Transverse colon (tissue), 4 donors: ENCODE data around the gene PRR3. TPM values are rescaled to one million over a fixed set of nuclear protein-coding genes. Genes with fewer than 3 reads are reported as not detected.

Experiments used
- DNase-seq: peaks from one replicate; pipeline ENCODE4 v3.0.0-alpha.2; 2019
- H3K27ac ChIP-seq, 4 donors: fragments of 200-600 bp; sonication (generic); 2 replicates each; pipeline ENCODE4 v1.5.1; 2016 to 2018; ENCODE audit warnings: inconsistent platforms in 4 of 4
- H3K27me3 ChIP-seq: fragments of 200-600 bp; sonication (generic); 2 replicates; pipeline ENCODE4 v1.5.1; 2017; ENCODE audit warnings: inconsistent platforms
- H3K36me3 ChIP-seq, 4 donors: fragments of 200-600 bp; sonication (generic); 2 replicates each; pipeline ENCODE4 v1.5.1; 2017 to 2019; ENCODE audit warnings: inconsistent platforms in 4 of 4
- H3K4me1 ChIP-seq, 4 donors: fragments of 200-600 bp; sonication (generic); 2 replicates each; pipeline ENCODE4 v1.5.1; 2017 to 2020; ENCODE audit warnings: inconsistent platforms in 4 of 4
- H3K4me3 ChIP-seq, 4 donors: fragments of 200-600 bp; sonication (generic); 1 replicate in 1 of 4; 2 replicates in 3 of 4; pipeline versions ENCODE4 v1.5.1 to v1.6.1; 2017 to 2019; ENCODE audit warnings: inconsistent platforms in 4 of 4
- H3K9me3 ChIP-seq, 2 donors: fragments of 200-600 bp; sonication (generic); 2 replicates each; pipeline ENCODE4 v1.5.1; 2017 to 2019; ENCODE audit warnings: inconsistent platforms in 2 of 2
- EP300 ChIP-seq: sonication (generic); formaldehyde crosslinking; IDR thresholded peaks from one replicate; pipeline ENCODE4 v1.6.1; 2017; ENCODE audit warnings: antibody characterized with exemption, low read depth
- POLR2A ChIP-seq: fragments of 450-650 bp; IDR thresholded peaks from one replicate; pipeline ENCODE4 v1.6.1; 2016; ENCODE audit warnings: antibody characterized with exemption, mild to moderate bottlenecking, moderate library complexity
- POLR2AphosphoS5 ChIP-seq, 3 donors: sonication (generic); formaldehyde crosslinking; IDR thresholded peaks; one replicate each; pipeline ENCODE4 v1.6.1; 2016; ENCODE audit warnings: antibody characterized with exemption in 3 of 3
- whole genome bisulfite sequencing, 2 donors: methylation state at CpG; one replicate each; pipeline ENCODE4 v1.1.5; 2018; ENCODE audit warnings: low coverage in 1 of 2; 5-methylcytosine and 5-hydroxymethylcytosine counted together
- in situ Hi-C, 4 donors: fragments of 200-750 bp; cut with MboI; loops; one replicate each; pipeline versions ENCODE4 v1.15.0 to v1.15.1; 2017; ENCODE audit warnings: low sequenced_read_pairs in 3 of 4, low pct_ligation_motif_present in 1 of 4, low pct_unique_long_range_greater_than_20kb in 1 of 4
- intact Hi-C: fragments of 100-400 bp; cut with DNase I; formaldehyde crosslinking; loops from one replicate; pipeline ENCODE4 v1.15.1; 2023; ENCODE audit warnings: low total_unique reads
- total RNA-seq, 4 donors: library from RNA; depleted of rRNA; stranded (reverse); fragments of >200 nt; gene quantifications; one replicate each; pipeline ENCODE4 v1.1.0, GENCODE V29; 2016
- TF ChIP-seq, protein P1 (sequence below), 5 experiments: fragments of 200-600 bp in 3 of 5; fragments of 450-650 bp in 2 of 5; sonication (generic) in 3 of 5; IDR thresholded peaks; 1 replicate in 2 of 5; 2 replicates in 3 of 5; pipeline ENCODE4 v1.5.1; 2016 to 2017; ENCODE audit warnings: antibody characterized with exemption in 5 of 5, inconsistent platforms in 3 of 5, mild to moderate bottlenecking in 2 of 5, moderate library complexity in 1 of 5

PRR3 gene, protein sequence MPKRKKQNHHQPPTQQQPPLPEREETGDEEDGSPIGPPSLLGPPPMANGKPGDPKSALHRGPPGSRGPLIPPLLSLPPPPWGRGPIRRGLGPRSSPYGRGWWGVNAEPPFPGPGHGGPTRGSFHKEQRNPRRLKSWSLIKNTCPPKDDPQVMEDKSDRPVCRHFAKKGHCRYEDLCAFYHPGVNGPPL
- 10 to 100 TPM in 1 of 4 donors, 1 to 10 TPM in 3; 2.2 to 10.1 (median 5.0) TPM for total RNA-seq

DNA sequence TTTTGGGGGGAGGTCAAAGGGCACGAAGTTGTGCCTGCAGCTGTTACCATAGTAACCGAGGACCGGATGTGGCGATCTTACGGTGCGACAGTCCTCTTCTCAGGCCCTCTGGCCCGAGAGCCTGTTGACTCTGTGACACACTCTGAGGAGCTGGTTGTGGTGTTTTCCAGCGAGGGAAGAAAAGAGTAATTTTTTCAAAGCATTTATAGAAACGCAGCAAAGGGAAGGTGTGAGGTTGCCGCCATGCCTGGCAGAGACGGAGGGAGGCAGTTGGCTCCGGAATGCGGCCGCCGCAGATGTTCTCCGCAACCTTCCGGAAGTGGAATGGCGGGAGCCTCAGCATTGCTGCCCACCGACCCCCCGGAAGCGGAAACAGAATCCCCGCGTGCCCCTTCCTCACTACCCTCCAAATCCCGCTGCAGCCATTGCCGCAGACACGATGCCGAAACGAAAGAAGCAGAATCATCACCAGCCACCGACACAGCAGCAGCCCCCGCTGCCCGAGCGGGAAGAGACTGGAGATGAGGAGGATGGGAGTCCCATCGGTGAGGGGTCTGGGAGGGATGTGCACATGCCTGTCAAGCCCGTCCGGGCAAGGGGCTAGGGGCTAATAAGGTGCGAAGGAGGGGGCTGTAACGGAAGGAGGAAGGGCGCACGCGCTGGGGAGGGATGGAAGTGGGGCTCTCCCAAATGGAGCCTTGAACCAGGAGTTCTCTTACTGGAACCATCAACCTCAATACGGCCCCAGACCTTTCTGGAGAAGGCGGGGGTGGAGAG is at the start of gene PRR3:
Gene PRR3 (plus strand): TSS at position 390 of the 777 bp plus-strand sequence. CDS start 50 bp downstream, at position 440.
- H3K4me3 ChIP-seq = peak within 1 kb of the TSS; percentile 74 to 91 (median 84)
- peak; percentile 33 to 64 (median 61) for TF ChIP-seq POLR2AphosphoS5 (IDR thresholded peaks at IDR 0.05)
- peak; percentile 72 for TF ChIP-seq POLR2A
- TF ChIP-seq, protein P1, sequence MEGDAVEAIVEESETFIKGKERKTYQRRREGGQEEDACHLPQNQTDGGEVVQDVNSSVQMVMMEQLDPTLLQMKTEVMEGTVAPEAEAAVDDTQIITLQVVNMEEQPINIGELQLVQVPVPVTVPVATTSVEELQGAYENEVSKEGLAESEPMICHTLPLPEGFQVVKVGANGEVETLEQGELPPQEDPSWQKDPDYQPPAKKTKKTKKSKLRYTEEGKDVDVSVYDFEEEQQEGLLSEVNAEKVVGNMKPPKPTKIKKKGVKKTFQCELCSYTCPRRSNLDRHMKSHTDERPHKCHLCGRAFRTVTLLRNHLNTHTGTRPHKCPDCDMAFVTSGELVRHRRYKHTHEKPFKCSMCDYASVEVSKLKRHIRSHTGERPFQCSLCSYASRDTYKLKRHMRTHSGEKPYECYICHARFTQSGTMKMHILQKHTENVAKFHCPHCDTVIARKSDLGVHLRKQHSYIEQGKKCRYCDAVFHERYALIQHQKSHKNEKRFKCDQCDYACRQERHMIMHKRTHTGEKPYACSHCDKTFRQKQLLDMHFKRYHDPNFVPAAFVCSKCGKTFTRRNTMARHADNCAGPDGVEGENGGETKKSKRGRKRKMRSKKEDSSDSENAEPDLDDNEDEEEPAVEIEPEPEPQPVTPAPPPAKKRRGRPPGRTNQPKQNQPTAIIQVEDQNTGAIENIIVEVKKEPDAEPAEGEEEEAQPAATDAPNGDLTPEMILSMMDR (IDR thresholded peaks at IDR 0.05) = no peak
- TF ChIP-seq EP300 = peak; percentile 20
- in situ Hi-C loops = no loop called here
- peak within 1 kb of the TSS; percentile 96 to 99 (median 98) for H3K27ac ChIP-seq
- H3K27me3 ChIP-seq = no peaks in the 10 kb centered on the region
- WGBS, 2 donors = 0 to 1% methylated on average over 15 to 42 of the region's 42 CpGs
- intact Hi-C loops = no loop called here
- H3K4me1 ChIP-seq = peaks cover 9 to 22% (median 18%) of the 10 kb centered on the region in 4 donors
- peak; percentile 91 for DNase-seq
- H3K36me3 ChIP-seq = peaks cover 0 to 14% (median 0%) of the 10 kb centered on the region in 4 donors
- H3K9me3 ChIP-seq = no peaks in the 10 kb centered on the region

DNA sequence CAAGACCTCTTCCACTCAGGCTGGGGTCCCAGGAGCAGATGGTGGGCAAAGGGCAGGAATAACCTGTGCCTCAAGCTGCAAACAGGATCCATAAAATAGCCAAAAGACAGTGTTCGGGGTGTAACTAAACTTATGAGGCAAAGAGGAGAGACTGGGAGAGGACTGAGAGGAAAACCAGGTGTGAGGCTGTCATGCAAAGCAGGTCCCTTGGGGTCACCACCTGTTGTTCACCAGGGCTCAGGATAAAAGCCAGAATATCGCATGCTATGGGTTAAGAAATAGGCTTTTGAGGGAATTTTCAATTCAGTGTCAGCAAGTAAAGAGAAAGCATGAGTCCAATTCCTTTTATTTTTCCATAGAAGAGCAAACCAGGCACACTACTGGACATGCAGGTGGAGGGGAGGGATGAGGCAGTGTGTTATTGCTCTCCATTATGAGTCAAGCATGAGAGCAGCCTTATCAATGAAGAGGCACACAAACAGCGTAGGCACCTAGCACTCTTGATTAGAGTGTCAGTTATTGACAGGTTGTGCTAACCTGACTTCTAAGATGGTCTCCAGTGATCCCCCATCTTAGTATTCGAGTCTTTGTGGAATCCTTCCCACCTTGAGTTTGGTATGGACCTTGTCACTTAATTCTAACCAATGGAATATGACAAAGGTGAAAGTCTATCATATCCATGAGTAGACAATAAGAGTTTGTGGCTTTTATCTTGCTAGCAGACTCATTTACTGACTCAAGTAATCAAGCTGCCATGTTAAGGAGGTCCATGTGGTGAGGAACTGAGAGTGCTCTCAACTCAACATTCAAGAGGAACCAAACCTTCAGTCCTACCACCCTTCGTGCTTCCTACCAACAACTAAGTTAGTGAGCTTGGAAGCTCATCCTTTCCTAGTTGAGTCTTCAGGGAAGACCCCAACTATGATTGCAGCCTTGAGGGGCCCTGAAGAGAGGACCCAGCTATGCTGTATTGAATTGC is 49.0 kb upstream of the PRR3 start:
- no peaks in the 10 kb centered on the region for H3K9me3 ChIP-seq
- H3K36me3 ChIP-seq = no peaks in the 10 kb centered on the region
- in situ Hi-C loops (no loop called here), intact Hi-C loops (no loop called here)
- 77 to 83% methylated on average over 5 of the region's 5 CpGs for whole genome bisulfite sequencing, 2 donors
- H3K27me3 ChIP-seq = no peaks in the 10 kb centered on the region
- H3K27ac ChIP-seq = peak overlapping the region; percentile 53 to 68 (median 66)
- no peak for TF ChIP-seq POLR2AphosphoS5 (IDR thresholded peaks at IDR 0.05)
- TF ChIP-seq POLR2A = no peak
- TF ChIP-seq, protein P1 (IDR thresholded peaks at IDR 0.05) = no peak
- TF ChIP-seq EP300 = no peak
- no peak for DNase-seq
- no peak overlapping the region for H3K4me3 ChIP-seq
- peaks cover 0 to 12% (median 0%) of the 10 kb centered on the region in 4 donors for H3K4me1 ChIP-seq

DNA sequence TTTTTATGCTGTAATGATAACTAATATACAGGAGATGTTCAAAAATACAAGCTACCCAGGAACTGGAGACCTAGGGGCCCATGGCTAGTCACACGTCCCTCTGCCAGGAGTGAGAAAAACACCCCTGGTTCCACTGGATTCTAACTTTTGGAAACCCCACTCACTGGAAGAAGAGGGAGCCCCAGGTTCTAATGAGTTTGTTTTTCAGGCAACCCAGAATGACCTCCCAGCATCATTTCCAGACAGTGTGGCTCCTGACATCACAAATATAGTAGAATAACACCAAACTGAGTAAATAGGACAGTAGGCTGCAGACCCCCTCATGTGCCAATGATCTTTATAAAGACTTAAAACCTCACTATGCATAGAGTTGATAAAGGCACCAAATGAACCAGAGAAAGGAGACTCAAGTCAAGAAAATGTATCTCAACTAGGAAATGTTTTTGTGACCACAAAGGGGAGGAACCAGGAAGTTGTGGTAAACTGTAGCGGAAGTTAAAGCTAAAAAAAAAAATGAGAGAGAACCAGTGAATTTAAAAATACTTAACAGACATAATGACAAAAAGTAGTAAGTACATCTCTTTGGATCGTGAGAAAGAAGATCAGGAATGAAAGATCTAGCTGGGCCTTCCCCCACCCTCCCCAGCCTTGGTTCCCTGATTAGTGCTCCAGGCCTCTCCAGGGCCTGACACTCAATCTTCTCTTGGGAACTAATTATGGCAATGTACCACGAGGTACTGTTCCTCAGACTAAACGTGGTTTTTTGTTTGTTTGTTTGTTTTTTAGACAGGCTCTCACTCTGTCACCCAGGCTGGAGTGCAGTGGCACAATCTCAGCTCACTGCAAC is 48.0 kb upstream of the PRR3 start:
- Histone ChIP-seq H3K36me3 (no peaks in the 10 kb centered on the region), H3K4me1 (peaks cover 0 to 12% (median 0%) of the 10 kb centered on the region in 4 donors), H3K27me3 (no peaks in the 10 kb centered on the region), H3K27ac (peak overlapping the region; percentile 53 to 80 (median 66)), H3K9me3 (no peaks in the 10 kb centered on the region), H3K4me3 (no peak overlapping the region)
- DNase-seq = no peak
- in situ Hi-C loops (no loop called here), intact Hi-C loops (no loop called here)
- no peak for TF ChIP-seq EP300
- TF ChIP-seq POLR2AphosphoS5 (IDR thresholded peaks at IDR 0.05) = no peak
- no peak for TF ChIP-seq POLR2A
- TF ChIP-seq, protein P1 (IDR thresholded peaks at IDR 0.05) = no peak
- WGBS, 2 donors = 36 to 54% methylated on average over 3 to 5 of the region's 5 CpGs
